GOT3 (cell line): ENCODE data around the gene LHPP.

Source experiments
- DNase-seq: peaks from one replicate; lab custom pipeline; 2025; ENCODE audit warnings: mixed read lengths; lab: John Stamatoyannopoulos, UW

Gene LHPP

DNA sequence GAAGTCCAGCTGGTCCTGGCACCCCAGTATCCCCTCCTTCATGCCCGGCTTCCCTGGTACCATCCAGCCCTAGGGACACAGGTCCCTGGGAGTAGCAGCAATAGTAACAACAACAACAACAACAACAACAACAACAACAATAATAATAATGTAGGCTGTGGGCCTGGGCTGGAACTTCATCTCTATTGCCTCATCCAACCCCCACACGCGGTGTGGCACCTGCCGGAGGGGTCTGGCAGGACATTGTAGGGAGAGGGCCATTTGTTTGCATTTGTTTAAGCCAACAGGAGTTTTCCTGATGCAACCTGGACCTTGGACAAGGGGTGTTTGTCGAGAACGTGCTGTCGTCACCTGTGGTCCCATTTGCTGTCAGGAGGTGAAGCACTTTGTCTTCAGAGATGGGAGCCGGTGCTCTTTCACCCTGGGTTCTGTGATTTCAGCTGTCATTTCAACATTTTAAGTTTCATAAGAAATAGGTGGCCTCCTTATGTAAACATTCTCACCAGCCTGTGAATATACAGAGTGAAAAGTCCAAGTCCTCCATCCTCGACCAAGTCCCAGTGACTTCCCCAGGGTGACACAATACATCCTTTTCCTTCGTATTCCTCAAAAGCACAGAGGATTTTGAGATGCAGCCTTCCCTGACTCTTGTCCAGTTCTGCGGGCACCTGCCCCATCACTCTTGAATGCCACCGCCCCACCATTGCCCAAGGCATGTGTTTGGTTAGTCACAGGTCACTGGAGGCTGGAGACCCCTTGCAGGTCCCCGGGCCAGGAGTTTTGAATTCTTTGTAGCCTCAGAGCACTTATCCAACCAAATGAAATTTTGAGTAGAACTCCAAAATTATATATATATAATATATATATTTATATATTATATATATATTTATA is 9.2 kb downstream of the LHPP start:
- DNase-seq: no peak

DNA sequence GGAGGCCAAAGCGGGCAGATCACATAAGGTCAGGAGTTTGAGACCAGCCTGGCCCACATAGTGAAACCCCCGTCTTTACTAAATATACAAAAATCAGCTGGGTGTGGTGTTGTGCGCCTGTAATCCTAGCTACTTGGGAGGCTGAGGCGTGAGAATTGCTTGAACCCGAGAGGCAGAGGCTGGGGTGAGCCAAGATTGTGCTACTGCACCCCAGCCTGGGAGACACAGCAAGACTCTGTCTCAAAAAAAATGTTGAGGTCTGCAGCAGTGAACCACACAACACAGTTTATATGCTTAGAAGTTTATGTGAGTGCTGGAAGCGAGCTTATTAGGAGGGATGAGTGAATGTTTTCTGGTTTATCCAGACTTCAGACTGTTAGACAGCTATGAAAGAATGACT is 10.4 kb downstream of the LHPP start:
- no peak for DNase-seq

DNA sequence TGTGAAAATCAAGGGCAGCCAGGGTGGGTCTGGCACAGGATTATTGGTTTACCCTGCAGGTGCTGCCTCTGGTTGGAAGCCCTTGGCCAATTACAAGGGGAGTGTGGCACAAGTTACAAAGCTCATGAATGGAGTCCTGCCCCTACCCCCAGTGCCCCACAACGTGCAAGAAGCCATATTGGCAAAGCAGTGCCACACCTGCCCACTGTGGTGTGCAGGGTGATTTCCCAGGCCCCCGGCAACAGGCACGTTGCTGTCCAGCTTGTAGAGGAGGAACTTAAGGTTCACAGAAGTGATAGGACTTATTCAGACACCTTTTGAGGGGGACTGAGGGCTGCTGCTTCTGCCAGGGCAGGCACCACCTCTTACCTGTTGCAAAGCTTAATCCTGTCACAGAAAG is 11.4 kb downstream of the LHPP start:
- no peak for DNase-seq

DNA sequence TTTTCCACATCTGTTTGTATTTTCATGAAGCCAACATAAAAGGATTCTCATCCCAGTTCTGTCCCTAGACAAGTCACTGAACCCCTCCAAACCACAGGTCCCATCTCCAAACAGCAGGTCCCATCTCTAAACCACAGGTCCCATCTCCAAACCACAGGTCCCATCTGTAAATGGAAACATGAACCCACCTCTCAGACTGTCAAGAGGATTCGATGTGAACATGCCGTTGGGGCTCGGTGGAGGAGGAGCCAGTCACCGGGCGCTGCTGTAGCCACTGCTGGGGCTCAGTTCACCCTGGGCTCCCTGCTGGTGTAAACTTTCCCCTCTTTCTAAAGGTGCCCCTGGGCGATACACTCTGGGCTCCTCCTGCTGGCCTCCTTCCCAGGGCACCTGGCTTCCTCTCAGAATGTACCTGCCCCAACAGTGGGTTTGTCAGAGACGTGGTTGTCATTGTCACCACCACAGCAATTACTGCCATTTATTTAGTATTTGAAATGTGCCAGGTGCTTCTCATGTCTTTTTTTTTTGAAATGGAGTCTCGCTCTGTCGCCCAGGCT is 13.0 kb downstream of the LHPP start:
- no peak for DNase-seq

DNA sequence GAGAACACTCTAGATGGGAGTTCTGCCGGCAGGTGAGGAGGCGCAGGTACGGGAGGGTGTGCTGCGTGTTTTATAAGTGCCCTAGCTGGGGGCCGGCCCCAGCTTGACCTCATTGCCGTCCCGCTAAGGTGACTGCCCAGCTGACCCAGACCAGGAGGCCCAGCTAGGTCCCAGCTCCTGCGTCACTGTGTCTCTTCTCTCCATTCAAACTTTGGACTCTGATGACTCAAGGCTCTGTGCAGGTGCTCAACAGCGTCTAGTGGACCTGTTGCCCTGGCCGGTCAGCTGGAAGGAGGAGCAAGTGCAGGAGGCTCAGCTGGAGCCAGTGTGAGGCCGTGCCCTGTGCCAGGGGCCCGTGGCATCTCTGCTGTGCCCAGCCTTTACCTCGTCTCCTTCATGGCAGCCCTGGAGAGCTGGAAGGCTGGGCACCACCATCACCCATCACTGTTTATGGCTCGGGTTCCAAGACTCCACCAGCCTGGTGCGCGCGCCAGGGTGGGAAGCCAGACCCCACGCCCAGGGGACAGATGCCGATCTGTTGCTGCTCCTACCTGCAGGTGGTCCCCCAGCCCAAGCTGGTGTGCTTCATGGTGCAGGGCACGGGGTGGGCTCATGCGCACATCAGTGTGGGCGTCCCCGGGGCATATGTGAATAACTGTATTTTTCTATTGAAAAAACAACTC is 14.6 kb downstream of the LHPP start:
- DNase-seq: no peak

DNA sequence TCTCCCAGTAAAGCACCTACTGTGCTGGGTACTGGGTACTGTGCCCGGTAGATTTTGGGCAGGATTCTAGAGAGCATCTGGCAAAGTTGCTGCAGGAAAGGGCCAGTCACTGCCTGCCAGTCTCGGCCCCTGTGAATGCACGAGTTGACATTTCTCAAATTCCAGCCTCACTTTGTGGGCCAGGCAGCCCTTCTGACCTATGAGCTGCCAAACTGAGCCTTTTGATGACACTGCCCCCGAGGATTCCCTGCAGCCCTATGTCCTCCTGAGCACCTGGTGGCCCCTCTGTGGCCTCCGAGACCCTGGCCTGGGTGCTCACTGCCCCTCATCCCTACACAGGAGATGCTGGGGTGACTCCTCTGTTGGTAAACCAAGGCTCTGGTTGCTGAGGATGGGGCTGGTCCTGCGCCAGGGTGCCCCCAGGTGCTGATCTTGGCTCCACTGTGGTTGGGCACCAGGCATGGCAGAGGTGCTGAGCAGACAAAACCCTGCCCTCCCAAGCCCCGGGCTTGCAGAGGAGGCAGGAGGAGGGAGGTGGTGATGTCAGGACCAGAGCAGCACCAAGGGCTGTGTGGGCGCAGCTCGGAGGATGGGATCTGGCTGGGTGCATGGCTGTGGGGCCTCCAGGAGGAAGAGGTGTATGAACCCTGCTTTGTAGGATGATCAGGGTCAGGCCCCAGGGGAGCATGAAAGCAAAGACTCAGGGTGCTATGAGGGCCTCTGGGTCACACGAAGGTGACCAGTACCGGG is 16.2 kb downstream of the LHPP start:
- DNase-seq: no peak

DNA sequence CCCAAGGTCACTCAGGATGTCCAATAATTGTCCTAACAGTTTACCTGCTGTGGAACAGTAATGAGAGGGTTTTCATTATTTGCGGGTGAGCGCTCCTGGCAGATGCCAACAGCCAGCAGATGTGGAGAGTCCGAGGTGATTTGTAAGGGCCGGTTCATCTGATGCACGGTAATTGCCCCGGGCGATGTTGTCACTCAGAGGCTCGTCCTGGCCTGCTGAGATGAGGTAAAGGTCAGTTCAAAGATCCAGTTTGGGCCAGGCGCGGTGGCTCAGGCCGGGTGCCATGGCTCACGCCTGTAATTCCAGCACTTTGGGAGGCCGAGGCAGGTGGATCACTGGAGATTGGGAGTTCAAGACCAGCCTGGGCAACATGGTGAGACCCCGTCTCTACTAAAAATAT is 16.9 kb downstream of the LHPP start:
- DNase-seq: no peak

DNA sequence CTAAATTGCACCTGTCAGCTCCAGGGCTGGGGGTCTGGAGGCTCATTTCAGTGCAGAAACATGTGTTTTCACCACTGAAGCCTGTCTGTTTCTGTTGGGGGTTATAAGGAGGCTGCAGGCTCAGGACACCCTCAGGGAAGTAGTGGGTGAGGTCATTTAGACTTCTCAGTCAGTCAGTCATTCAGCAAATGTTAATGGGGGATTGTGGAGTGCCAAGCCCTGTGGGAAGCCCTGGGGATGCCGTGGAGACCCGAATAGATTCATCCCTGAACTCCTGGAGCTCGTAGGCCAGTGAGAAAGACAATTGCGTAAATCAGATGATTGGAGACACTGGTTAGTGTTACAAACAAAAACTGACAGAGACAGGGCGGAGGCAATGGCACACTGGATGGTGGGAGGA is 19.2 kb downstream of the LHPP start:
- DNase-seq: no peak

DNA sequence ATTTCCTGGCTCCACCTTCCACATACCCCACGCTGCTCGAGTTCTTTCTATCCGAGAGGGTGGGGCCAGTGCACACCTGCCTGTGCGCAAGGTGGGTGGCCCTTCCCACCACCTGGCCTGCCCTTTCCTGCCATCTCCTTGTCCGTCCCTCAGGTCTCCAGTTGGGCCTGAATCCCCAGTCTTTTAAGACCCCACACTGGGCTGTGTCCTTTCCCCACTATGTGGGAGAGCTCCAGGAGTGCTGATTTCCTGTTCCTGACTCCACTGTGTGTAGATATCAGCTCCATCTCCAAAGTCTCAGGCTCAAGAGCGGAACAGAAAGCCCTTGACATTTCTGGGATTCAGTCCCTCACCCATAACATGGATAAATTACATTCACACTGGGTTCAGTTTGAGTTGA is 20.1 kb downstream of the LHPP start:
- DNase-seq: no peak

DNA sequence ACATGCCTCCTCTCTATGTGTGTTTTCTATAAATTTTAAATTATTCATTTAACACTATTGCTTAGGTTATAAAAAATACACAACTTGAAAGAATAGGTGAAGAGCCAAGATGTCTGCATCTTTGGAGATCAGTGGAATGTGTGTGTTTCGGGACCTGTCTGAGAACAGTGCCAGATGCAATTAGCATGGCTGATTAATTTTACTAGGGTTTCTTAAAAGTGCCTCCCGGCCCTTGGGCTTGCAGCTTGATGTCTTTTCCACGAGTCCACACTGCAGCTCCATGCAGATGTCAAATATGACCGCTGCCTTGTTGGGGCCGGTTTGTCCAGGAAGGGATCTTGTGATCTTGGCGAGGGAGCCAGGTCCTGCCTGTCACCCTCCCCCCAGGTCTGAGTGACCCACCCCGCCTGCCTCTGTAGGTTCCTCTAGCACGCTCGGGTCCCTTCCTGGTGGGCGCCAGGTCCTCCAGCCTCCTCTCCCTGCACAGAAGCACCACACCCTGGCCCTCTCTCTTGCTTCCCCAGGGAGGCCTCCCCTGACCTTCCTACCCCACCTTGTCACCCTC is 20.7 kb downstream of the LHPP start:
- DNase-seq: no peak

DNA sequence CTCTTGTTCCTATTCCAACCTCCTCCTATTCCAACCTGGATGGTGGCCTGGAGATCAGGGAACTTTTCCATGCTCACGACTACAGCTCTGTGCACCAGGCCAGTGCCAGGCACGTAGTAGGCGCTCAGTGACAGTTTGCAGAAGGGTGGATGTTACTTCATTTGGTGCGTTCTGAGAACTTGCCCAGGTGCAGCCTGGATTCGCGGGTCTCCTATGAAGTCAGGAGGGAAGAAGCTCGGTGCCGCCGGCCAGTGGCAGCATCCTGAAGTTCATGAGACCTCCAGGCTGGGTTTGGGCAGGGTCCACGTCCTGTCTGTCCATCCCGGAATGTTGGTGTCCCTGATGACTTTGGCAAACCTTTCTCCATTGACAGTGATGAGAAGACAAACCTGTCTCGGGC is 21.3 kb downstream of the LHPP start:
- no peak for DNase-seq

DNA sequence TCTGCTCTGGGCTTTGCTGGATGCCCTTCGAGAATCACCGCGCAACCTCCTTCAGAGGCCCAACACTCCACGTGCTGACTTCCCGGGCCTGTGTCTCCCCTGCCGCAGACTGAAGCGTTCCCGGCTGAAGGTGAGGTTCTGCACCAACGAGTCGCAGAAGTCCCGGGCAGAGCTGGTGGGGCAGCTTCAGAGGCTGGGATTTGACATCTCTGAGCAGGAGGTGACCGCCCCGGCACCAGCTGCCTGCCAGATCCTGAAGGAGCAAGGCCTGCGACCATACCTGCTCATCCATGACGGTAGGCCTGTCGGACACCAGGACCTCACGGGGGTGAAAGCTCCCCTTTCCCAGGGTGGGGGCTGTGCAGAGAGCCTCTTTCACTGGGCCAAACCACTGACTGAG is 22.4 kb downstream of the LHPP start:
- DNase-seq: no peak

DNA sequence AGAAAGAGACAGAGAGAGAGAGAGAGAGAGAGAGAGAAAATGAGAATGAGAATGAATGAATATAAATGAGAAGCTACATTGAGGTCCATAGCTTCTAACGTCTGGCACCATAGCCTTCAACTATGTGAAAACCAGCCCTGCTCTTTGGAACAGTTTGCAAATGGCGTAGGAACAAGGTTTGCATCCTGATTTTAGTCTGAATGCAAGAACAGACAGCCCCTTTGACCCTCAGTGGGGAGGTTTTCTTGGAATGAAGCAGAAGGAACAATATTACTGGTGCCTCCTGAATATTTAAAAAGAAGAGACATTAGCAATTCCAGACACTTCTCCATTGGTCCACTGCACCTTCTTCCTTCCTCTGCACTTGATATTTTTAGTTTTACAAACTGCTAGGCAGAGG is 23.0 kb downstream of the LHPP start:
- DNase-seq: no peak

DNA sequence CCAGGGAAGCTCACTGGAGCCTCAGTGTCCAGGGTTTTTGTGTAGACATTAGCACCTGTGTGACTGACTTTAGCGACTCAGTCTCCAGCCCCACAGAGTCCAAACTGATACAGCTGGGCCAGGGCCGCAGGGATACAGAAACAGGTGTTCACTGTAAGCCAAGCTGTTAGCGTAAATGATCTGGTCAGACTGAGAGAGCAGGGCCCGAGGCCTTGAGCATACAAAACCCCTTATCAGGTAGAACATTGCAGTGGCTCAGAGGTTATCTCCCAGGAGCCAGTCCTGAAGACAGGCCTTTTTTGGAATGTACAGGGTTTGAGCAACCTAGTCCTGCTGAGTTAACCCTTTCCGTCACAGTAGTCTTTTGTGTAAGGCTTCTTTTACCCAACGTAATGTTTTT is 25.0 kb downstream of the LHPP start:
- no peak for DNase-seq

DNA sequence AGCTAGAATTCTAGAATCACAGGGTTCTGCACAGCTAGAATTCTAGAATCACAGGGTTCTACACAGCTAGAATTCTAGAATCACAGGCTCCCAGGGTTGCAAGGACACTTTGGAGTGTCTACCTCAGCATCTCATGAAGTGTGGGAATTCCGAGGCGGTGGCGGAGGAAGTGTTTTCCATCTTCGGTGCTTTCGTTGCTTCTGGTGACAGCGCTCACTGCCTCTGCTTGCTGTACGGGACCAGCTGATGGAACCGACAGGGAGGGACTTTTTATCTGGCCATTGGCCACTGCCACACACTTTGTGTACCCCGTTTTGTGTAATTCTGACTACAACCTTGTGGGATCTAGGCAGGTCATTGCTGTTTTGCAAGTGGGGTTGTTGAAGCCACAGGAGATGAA is 29.5 kb downstream of the LHPP start:
- no peak for DNase-seq

DNA sequence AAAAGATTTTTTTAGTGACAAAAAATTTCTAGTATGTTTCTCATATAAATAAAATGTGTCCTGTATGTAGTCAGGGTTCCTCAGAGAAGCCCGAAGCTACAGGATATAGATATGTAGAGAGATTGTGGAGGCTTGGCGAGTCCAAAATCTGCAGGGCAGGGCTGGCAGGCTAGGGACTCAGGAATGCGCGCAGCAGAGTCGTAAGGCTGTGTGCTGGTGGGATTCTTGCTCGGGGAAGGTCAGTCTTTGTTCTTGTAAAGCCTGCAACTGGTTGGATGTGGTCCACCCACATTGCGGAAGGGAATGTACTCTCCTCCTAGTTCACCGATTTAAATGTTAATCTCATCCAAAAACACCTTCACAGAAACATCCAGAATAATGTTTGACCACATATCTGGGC is 30.6 kb downstream of the LHPP start:
- no peak for DNase-seq

DNA sequence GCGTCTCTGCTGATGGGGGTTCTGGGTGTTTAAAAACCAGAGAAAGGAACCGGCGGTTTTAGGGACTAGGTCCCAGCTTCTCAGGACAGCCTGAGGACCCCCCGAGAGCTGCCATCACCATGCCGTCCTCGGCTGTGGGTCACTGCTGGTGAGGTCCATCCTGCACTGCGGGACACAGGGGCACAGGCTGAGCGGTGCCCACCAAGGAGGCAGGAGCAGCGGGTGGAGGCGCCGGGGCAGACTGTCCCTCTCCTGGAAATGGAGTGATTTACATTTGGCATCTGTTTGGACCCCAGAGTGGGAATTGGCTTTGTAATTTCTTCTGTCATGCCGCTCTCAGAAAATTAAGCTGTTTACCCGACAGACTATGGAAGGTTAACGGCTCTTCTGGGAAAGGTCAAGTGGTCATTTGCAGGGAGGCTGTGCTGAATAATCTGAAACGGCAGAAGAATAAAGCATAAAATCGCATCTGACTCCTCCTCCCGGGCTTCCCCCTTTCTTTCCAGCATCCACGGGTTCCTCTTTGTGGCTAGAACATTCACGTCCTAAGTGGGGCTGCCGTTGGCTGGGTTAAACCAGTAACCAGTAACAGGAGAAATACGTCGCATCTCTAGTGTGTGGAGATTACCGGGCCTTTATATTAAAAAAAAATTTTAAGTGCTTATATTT is 31.7 kb downstream of the LHPP start:
- DNase-seq: no peak

DNA sequence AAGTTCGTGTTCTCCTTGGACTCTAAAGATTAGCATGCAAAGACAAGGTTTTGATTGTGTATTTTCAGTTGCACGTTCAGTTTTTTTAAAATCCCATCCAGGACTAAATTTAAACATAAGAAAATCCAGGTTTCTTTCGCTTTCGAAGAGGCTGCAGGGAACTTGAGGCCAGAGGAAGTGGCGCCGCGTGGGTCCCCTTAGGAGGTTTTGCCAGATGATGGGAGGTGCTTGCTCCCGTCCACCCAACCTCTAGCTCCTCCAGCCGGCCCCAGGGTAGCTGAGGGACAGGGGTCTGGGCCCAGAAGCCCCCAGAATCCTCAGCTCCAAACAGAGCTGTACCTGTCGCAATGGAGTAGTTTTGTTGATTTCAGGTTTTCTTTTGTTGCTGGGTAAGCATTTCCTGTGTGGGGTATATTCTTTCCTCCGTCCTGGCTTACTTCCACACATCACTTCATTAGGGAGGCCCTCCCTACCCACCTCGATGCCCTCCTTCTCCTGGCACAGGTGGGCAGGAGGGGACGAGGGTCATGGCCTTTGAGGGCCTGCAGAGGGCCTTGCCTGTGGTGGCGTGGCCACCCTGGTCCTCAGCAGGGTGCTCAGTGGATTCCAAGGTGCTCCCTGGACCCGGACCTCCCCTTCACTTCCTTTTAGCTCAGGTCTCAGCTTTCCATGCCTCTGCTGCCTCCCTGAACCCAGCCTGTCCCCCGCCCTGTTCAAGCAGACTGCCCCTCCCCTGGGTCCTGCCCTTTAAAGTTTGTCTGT is 32.6 kb downstream of the LHPP start:
- DNase-seq: no peak

DNA sequence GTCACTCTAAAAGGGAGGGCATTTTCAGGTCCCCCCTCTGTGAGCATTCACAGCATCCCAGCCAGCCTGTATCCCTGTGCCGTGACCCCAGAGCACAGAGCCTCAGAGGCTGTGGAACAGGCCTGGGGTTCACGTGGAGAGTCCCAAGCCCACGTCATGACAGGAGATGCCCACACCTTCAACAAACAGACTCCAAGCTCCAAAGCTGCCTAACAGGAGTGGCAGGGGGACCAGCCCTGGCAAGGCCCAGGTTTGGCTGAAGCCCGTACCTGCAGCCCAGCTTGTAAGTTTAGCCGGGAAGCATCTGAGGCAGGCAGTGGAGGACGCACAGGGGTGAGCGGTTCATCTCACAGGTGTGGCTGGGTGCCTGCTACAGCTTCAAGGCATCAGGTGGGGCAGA is 33.5 kb downstream of the LHPP start:
- DNase-seq: no peak

DNA sequence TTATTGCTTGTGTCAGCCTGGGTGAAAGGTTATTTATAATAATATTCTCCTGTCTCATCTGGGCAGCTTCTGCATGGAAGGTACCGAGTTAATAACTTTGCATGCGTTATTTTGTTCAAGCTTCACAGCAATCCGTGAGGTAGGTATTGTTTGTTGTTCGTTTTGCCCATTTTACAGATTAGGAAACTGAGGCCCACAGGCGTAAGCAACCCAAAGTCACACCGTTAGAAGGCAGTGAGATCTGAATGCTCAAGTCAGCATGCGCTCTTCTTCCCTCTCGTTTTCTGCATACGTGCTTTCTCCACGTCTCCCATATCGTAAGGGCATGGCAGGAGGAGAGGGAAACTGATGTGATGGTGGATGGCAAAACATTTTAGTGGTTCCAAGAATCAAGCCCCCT is 34.1 kb downstream of the LHPP start:
- no peak for DNase-seq

DNA sequence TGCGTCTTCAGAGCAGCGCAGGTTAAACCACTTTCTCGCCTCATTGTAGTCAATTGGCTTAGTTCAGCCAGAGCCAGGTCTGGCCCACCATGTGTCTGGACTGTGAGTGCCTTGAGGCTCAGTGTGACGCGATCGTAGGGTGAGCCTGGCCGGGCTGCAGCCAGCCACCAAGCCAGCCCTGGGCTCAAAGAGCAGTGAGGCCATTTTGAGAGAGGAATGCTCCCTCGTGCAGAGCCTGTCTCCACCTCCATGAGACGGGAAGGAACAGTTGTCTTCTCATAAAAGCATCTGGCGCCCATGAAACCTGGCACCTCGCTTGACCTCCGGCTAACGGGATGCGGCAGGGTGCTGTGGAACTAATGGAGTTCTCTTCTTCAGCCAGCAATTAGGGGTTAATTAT is 34.5 kb downstream of the LHPP start:
- no peak for DNase-seq
